ENCODE results near the gene KCTD2. TPM values are rescaled to one million over a fixed set of nuclear protein-coding genes. Genes with fewer than 3 reads are reported as not detected.

KCTD2 gene
- polyA plus RNA-seq, 1 donor, result 30.4 TPM

- DNase-seq, result no peak
Measured at GRCh38 chr17:75077072-75077495, 30.1 kb downstream of the KCTD2 start.

- no peak for DNase-seq
Measured at GRCh38 chr17:75077496-75078283, 30.7 kb downstream of the KCTD2 start.

- no peak for DNase-seq
Measured at GRCh38 chr17:75078284-75079022, 31.4 kb downstream of the KCTD2 start.

GRCh38 chr17:75079023-75079373 lies 32.0 kb downstream of the KCTD2 start:
- DNase-seq, result no peak

GRCh38 chr17:75081611-75082540 lies 34.9 kb downstream of the KCTD2 start:
- DNase-seq, result no peak

- DNase-seq, result no peak
Measured at GRCh38 chr17:75082683-75083082, 35.7 kb downstream of the KCTD2 start.

- DNase-seq, result no peak
Measured at GRCh38 chr17:75084039-75084660, 37.1 kb downstream of the KCTD2 start.

GRCh38 chr17:75086496-75087181 lies 39.6 kb downstream of the KCTD2 start:
- no peak for DNase-seq

GRCh38 chr17:75087182-75087557 lies 40.1 kb downstream of the KCTD2 start:
- DNase-seq, result no peak

GRCh38 chr17:75087558-75088453 lies 40.8 kb downstream of the KCTD2 start, which contains the start of gene SLC16A5:
Gene SLC16A5, plus strand, starts transcription at chr17:75087954. Its CDS starts 5,683 bp downstream, at chr17:75093637.
- DNase-seq, result peak; percentile 83

GRCh38 chr17:75088465-75089417 lies 41.7 kb downstream of the KCTD2 start:
- no peak for DNase-seq

GRCh38 chr17:75090871-75091854 lies 44.1 kb downstream of the KCTD2 start:
- no peak for DNase-seq

GRCh38 chr17:75091855-75092327 lies 44.9 kb downstream of the KCTD2 start:
- DNase-seq, result no peak

- no peak for DNase-seq
Measured at GRCh38 chr17:75093548-75094158, 46.6 kb downstream of the KCTD2 start.

GRCh38 chr17:75094871-75095399 lies 47.9 kb downstream of the KCTD2 start:
- no peak for DNase-seq

GRCh38 chr17:75096082-75096625 lies 49.1 kb downstream of the KCTD2 start:
- no peak for DNase-seq
